ENCODE data around the gene PRSS56.

PRSS56 gene

GRCh38 chr2:232492236-232492848 lies 27.8 kb upstream of the PRSS56 start:
- ATAC-seq (no peak), DNase-seq (no peak)
- Mint-ChIP-seq H3K4me1 (no peaks in the 10 kb centered on the region), H3K27ac (no peak overlapping the region), H3K9me3 (no peaks in the 10 kb centered on the region), H3K27me3 (peaks cover 19% of the 10 kb centered on the region), H3K36me3 (ENCODE audit: low read depth) (no peaks in the 10 kb centered on the region), H3K4me3 (no peak overlapping the region)

- Mint-ChIP-seq H3K4me3 (no peak overlapping the region), H3K9me3 (no peaks in the 10 kb centered on the region), H3K36me3 (ENCODE audit: low read depth) (no peaks in the 10 kb centered on the region), H3K4me1 (no peaks in the 10 kb centered on the region), H3K27ac (no peak overlapping the region), H3K27me3 (peaks cover 17% of the 10 kb centered on the region)
- DNase-seq (no peak), ATAC-seq (no peak)
Observed at GRCh38 chr2:232492963-232493700, 27.1 kb upstream of the PRSS56 start.

- no peaks in the 10 kb centered on the region for H3K9me3 Mint-ChIP-seq
- DNase-seq: no peak
- H3K4me1 Mint-ChIP-seq: no peaks in the 10 kb centered on the region
- no peak overlapping the region for H3K4me3 Mint-ChIP-seq
- peaks cover 15% of the 10 kb centered on the region for H3K27me3 Mint-ChIP-seq
- H3K36me3 Mint-ChIP-seq (ENCODE audit: low read depth): no peaks in the 10 kb centered on the region
- ATAC-seq: no peak
- H3K27ac Mint-ChIP-seq: no peak overlapping the region
Observed at GRCh38 chr2:232493701-232494474, 26.3 kb upstream of the PRSS56 start.

GRCh38 chr2:232494542-232494941 lies 25.6 kb upstream of the PRSS56 start:
- no peak overlapping the region for H3K4me3 Mint-ChIP-seq
- H3K4me1 Mint-ChIP-seq: no peaks in the 10 kb centered on the region
- no peaks in the 10 kb centered on the region for H3K9me3 Mint-ChIP-seq
- no peaks in the 10 kb centered on the region for H3K36me3 Mint-ChIP-seq (ENCODE audit: low read depth)
- peaks cover 10% of the 10 kb centered on the region for H3K27me3 Mint-ChIP-seq
- ATAC-seq: no peak
- DNase-seq: no peak
- no peak overlapping the region for H3K27ac Mint-ChIP-seq

GRCh38 chr2:232495292-232495691 lies 24.9 kb upstream of the PRSS56 start:
- Mint-ChIP-seq H3K27me3 (peaks cover 7% of the 10 kb centered on the region), H3K27ac (no peak overlapping the region), H3K36me3 (ENCODE audit: low read depth) (no peaks in the 10 kb centered on the region), H3K4me1 (no peaks in the 10 kb centered on the region), H3K4me3 (no peak overlapping the region), H3K9me3 (no peaks in the 10 kb centered on the region)
- ATAC-seq (no peak), DNase-seq (no peak)

- no peaks in the 10 kb centered on the region for H3K36me3 Mint-ChIP-seq (ENCODE audit: low read depth)
- no peak for DNase-seq
Observed at GRCh38 chr2:232496501-232497270, 23.5 kb upstream of the PRSS56 start.

GRCh38 chr2:232497348-232497747 lies 22.8 kb upstream of the PRSS56 start:
- Mint-ChIP-seq H3K27me3 (peaks cover 8% of the 10 kb centered on the region), H3K4me1 (peaks cover 1% of the 10 kb centered on the region), H3K4me3 (no peak overlapping the region), H3K27ac (no peak overlapping the region), H3K36me3 (ENCODE audit: low read depth) (no peaks in the 10 kb centered on the region), H3K9me3 (no peaks in the 10 kb centered on the region)
- DNase-seq (no peak), ATAC-seq (no peak)

More at GRCh38 chr2:232496501-232497270, 23.5 kb upstream of the PRSS56 start:
- no peaks in the 10 kb centered on the region for H3K9me3 Mint-ChIP-seq
- no peaks in the 10 kb centered on the region for H3K4me1 Mint-ChIP-seq
- H3K27me3 Mint-ChIP-seq: peaks cover 7% of the 10 kb centered on the region
- H3K27ac Mint-ChIP-seq: no peak overlapping the region
- no peak for ATAC-seq
- H3K4me3 Mint-ChIP-seq: no peak overlapping the region

- no peak overlapping the region for H3K27ac Mint-ChIP-seq
- no peaks in the 10 kb centered on the region for H3K9me3 Mint-ChIP-seq
- DNase-seq: no peak
- H3K36me3 Mint-ChIP-seq (ENCODE audit: low read depth): no peaks in the 10 kb centered on the region
- no peak for ATAC-seq
- peaks cover 4% of the 10 kb centered on the region for H3K4me1 Mint-ChIP-seq
- peaks cover 10% of the 10 kb centered on the region for H3K27me3 Mint-ChIP-seq
- no peak overlapping the region for H3K4me3 Mint-ChIP-seq
Observed at GRCh38 chr2:232498452-232498851, 21.7 kb upstream of the PRSS56 start.

- Mint-ChIP-seq H3K27ac (no peak overlapping the region), H3K9me3 (no peaks in the 10 kb centered on the region), H3K36me3 (ENCODE audit: low read depth) (no peaks in the 10 kb centered on the region), H3K4me1 (peaks cover 14% of the 10 kb centered on the region), H3K27me3 (peaks cover 35% of the 10 kb centered on the region), H3K4me3 (no peak overlapping the region)
- no peak for DNase-seq
- no peak for ATAC-seq
Observed at GRCh38 chr2:232501331-232501771, 18.8 kb upstream of the PRSS56 start.

GRCh38 chr2:232501794-232502390 lies 18.3 kb upstream of the PRSS56 start:
- Mint-ChIP-seq H3K4me1 (peaks cover 14% of the 10 kb centered on the region), H3K27ac (no peak overlapping the region), H3K27me3 (peaks cover 35% of the 10 kb centered on the region), H3K9me3 (no peaks in the 10 kb centered on the region), H3K36me3 (ENCODE audit: low read depth) (no peaks in the 10 kb centered on the region), H3K4me3 (no peak overlapping the region)
- ATAC-seq (no peak), DNase-seq (no peak)

- no peak overlapping the region for H3K27ac Mint-ChIP-seq
- no peaks in the 10 kb centered on the region for H3K9me3 Mint-ChIP-seq
- peaks cover 14% of the 10 kb centered on the region for H3K4me1 Mint-ChIP-seq
- no peak for ATAC-seq
- peak overlapping the region; percentile 65 for H3K4me3 Mint-ChIP-seq
- DNase-seq: no peak
- peaks cover 37% of the 10 kb centered on the region for H3K27me3 Mint-ChIP-seq
- no peaks in the 10 kb centered on the region for H3K36me3 Mint-ChIP-seq (ENCODE audit: low read depth)
Observed at GRCh38 chr2:232502511-232502910, 17.7 kb upstream of the PRSS56 start.

GRCh38 chr2:232502911-232503808 lies 17.0 kb upstream of the PRSS56 start:
- H3K4me1 Mint-ChIP-seq: peaks cover 14% of the 10 kb centered on the region
- peak; percentile 20 for ATAC-seq
- H3K36me3 Mint-ChIP-seq (ENCODE audit: low read depth): no peaks in the 10 kb centered on the region
- H3K4me3 Mint-ChIP-seq: peak overlapping the region; percentile 65
- H3K27ac Mint-ChIP-seq: no peak overlapping the region
- no peaks in the 10 kb centered on the region for H3K9me3 Mint-ChIP-seq
- peaks cover 37% of the 10 kb centered on the region for H3K27me3 Mint-ChIP-seq
- DNase-seq: peak; percentile 48

GRCh38 chr2:232503809-232504323 lies 16.3 kb upstream of the PRSS56 start:
- DNase-seq (no peak), ATAC-seq (no peak)
- Mint-ChIP-seq H3K4me3 (peak overlapping the region; percentile 2), H3K36me3 (ENCODE audit: low read depth) (no peaks in the 10 kb centered on the region), H3K4me1 (peaks cover 14% of the 10 kb centered on the region), H3K27me3 (peaks cover 33% of the 10 kb centered on the region), H3K9me3 (no peaks in the 10 kb centered on the region), H3K27ac (no peak overlapping the region)

Data from activated naive CD8-positive, alpha-beta T cell treated with anti-CD3 and anti-CD28 coated beads, Interleukin-2, amount 50 U/mL, for 24 hours (primary cell).